Measurements from ENCODE around the gene ENO2. TPM values are rescaled to one million over a fixed set of nuclear protein-coding genes. Genes with fewer than 3 reads are reported as not detected.

The ENO2 gene
- total and polyA plus RNA-seq, 2 experiments from 2014 or later = 43.5 to 53.5 TPM

DNA sequence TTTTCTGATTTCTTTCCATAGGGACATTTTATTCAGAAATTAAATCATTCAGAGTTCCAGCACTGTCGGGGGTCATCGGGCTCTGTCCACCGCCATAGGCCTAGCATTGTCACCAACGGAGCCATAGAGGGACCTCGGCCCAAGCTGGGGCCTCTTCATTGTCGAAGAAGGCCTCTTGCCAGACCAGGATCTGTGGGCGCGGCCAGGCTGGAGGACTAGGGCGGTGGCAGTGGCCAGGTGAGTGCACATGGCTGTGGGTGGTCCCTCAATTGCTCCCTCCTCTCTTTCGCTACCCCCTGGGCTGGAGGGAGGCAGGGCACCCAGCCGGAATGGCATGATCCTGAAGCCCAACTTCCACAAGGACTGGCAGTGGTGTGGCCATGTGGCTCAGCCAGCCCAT, 30.7 kb upstream of the ENO2 start:
- Histone ChIP-seq H4K20me1 (replicated peaks; ENCODE audit: insufficient read depth) (no peaks in the 10 kb centered on the region), H3K4me3 (no peak overlapping the region), H3K4me2 (no peak overlapping the region), H3F3A (replicated peaks; ENCODE audit: low read depth) (peaks cover 20% of the 10 kb centered on the region), H3K4me1 (ENCODE audit: insufficient read depth) (peaks cover 36% of the 10 kb centered on the region), H3K9me2 (ENCODE audit: insufficient read depth) (no peaks in the 10 kb centered on the region), H3K36me3 (ENCODE audit: insufficient read depth) (no peaks in the 10 kb centered on the region), H3K79me2 (replicated peaks; ENCODE audit: insufficient read depth) (no peaks in the 10 kb centered on the region), H3K27me3 (ENCODE audit: insufficient read depth) (no peaks in the 10 kb centered on the region), H3K27ac (ENCODE audit: low read depth) (no peak overlapping the region), H2AFZ (no peak overlapping the region)
- DNase-seq (ENCODE audit: low spot score) (no peak), ATAC-seq (no peak)
- peaks cover 24% of the 10 kb centered on the region for H3K4me1 Mint-ChIP-seq
- H3K9me3 Mint-ChIP-seq = no peaks in the 10 kb centered on the region
- TF ChIP-seq, protein P1, sequence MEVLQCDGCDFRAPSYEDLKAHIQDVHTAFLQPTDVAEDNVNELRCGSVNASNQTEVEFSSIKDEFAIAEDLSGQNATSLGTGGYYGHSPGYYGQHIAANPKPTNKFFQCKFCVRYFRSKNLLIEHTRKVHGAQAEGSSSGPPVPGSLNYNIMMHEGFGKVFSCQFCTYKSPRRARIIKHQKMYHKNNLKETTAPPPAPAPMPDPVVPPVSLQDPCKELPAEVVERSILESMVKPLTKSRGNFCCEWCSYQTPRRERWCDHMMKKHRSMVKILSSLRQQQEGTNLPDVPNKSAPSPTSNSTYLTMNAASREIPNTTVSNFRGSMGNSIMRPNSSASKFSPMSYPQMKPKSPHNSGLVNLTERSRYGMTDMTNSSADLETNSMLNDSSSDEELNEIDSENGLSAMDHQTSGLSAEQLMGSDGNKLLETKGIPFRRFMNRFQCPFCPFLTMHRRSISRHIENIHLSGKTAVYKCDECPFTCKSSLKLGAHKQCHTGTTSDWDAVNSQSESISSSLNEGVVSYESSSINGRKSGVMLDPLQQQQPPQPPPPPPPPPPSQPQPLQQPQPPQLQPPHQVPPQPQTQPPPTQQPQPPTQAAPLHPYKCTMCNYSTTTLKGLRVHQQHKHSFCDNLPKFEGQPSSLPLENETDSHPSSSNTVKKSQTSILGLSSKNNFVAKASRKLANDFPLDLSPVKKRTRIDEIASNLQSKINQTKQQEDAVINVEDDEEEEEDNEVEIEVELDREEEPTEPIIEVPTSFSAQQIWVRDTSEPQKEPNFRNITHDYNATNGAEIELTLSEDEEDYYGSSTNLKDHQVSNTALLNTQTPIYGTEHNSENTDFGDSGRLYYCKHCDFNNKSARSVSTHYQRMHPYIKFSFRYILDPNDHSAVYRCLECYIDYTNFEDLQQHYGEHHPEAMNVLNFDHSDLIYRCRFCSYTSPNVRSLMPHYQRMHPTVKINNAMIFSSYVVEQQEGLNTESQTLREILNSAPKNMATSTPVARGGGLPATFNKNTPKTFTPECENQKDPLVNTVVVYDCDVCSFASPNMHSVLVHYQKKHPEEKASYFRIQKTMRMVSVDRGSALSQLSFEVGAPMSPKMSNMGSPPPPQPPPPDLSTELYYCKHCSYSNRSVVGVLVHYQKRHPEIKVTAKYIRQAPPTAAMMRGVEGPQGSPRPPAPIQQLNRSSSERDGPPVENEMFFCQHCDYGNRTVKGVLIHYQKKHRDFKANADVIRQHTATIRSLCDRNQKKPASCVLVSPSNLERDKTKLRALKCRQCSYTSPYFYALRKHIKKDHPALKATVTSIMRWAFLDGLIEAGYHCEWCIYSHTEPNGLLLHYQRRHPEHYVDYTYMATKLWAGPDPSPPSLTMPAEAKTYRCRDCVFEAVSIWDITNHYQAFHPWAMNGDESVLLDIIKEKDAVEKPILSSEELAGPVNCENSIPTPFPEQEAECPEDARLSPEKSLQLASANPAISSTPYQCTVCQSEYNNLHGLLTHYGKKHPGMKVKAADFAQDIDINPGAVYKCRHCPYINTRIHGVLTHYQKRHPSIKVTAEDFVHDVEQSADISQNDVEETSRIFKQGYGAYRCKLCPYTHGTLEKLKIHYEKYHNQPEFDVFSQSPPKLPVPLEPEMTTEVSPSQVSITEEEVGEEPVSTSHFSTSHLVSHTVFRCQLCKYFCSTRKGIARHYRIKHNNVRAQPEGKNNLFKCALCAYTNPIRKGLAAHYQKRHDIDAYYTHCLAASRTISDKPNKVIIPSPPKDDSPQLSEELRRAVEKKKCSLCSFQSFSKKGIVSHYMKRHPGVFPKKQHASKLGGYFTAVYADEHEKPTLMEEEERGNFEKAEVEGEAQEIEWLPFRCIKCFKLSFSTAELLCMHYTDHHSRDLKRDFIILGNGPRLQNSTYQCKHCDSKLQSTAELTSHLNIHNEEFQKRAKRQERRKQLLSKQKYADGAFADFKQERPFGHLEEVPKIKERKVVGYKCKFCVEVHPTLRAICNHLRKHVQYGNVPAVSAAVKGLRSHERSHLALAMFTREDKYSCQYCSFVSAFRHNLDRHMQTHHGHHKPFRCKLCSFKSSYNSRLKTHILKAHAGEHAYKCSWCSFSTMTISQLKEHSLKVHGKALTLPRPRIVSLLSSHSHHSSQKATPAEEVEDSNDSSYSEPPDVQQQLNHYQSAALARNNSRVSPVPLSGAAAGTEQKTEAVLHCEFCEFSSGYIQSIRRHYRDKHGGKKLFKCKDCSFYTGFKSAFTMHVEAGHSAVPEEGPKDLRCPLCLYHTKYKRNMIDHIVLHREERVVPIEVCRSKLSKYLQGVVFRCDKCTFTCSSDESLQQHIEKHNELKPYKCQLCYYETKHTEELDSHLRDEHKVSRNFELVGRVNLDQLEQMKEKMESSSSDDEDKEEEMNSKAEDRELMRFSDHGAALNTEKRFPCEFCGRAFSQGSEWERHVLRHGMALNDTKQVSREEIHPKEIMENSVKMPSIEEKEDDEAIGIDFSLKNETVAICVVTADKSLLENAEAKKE (CRISPR knock-in tag; IDR thresholded peaks at IDR 0.05) = no peak
- TF ChIP-seq EZH2phosphoT487 (IDR thresholded peaks at IDR 0.05; ENCODE audit: unreplicated experiment) = no peak
- TF ChIP-seq CREB1 (CRISPR knock-in tag; IDR thresholded peaks at IDR 0.05; ENCODE audit: low read depth) = no peak
- no peak for TF ChIP-seq JUNB (IDR thresholded peaks at IDR 0.05; ENCODE audit: unreplicated experiment)
- TF ChIP-seq EZH2 (IDR thresholded peaks at IDR 0.05; ENCODE audit: low read depth, unreplicated experiment) = no peak
- 0 out of 3 replicates have a peak, but pooled peaks cover 4% of the 10 kb centered on the region for H3K36me3 Mint-ChIP-seq (ENCODE audit: low read depth)
- H3K4me3 Mint-ChIP-seq = no peak overlapping the region
- no peak overlapping the region for H3K27ac Mint-ChIP-seq
- H3K27me3 Mint-ChIP-seq (ENCODE audit: insufficient read depth, low read depth, poor library complexity) = peaks cover 15% of the 10 kb centered on the region

DNA sequence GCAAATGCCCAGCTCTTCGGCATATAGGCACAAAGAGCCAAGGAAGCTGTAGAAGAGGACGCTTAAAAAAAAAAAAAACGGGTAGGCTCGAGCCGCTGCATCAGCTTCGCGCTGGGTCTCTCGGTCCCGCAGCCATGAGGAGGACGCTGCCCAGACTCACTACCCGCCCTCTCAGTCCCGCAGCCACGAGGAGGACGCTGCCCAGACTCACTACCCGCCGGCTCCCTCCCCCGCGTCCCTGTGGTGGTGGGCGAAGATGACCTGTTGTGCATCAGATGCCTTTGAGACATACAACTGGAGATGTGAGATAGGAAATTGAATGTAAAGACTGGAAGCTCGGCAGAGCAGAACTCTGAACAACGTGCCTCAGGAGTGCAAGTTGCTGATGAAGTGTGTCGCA, 29.8 kb upstream of the ENO2 start:
- peaks cover 24% of the 10 kb centered on the region for H3K4me1 Mint-ChIP-seq
- H3K4me3 Mint-ChIP-seq = no peak overlapping the region; the same call in 2 of the 3 replicates
- DNase-seq (ENCODE audit: low spot score) = peak; percentile 40
- ATAC-seq = peak; percentile 48
- peak overlapping the region; percentile 29; the same call in 1 of the 2 replicates for H3K4me2 ChIP-seq
- no peaks in the 10 kb centered on the region for H3K79me2 ChIP-seq (replicated peaks; ENCODE audit: insufficient read depth)
- H3K27me3 Mint-ChIP-seq (ENCODE audit: insufficient read depth, low read depth, poor library complexity) = peaks cover 15% of the 10 kb centered on the region
- no peaks in the 10 kb centered on the region for H3K9me2 ChIP-seq (ENCODE audit: insufficient read depth)
- H2AFZ ChIP-seq = peak overlapping the region; percentile 32; the same call in 1 of the 2 replicates
- H3F3A ChIP-seq (replicated peaks; ENCODE audit: low read depth) = peaks cover 22% of the 10 kb centered on the region
- H3K27me3 ChIP-seq (ENCODE audit: insufficient read depth) = no peaks in the 10 kb centered on the region
- 0 out of 3 replicates have a peak, but pooled peaks cover 4% of the 10 kb centered on the region for H3K36me3 Mint-ChIP-seq (ENCODE audit: low read depth)
- H3K36me3 ChIP-seq (ENCODE audit: insufficient read depth) = no peaks in the 10 kb centered on the region
- no peaks in the 10 kb centered on the region for H3K9me3 Mint-ChIP-seq
- H3K4me3 ChIP-seq = no peak overlapping the region
- peak overlapping the region; percentile 98 for H3K27ac ChIP-seq (ENCODE audit: low read depth)
- H4K20me1 ChIP-seq (replicated peaks; ENCODE audit: insufficient read depth) = no peaks in the 10 kb centered on the region
- peaks cover 39% of the 10 kb centered on the region for H3K4me1 ChIP-seq (ENCODE audit: insufficient read depth)
- H3K27ac Mint-ChIP-seq = peak overlapping the region; percentile 28; the same call in 1 of the 2 replicates
- TF ChIP-seq STAT1 (IDR thresholded peaks at IDR 0.05; ENCODE audit: unreplicated experiment) = no peak
- TF ChIP-seq, protein P2, sequence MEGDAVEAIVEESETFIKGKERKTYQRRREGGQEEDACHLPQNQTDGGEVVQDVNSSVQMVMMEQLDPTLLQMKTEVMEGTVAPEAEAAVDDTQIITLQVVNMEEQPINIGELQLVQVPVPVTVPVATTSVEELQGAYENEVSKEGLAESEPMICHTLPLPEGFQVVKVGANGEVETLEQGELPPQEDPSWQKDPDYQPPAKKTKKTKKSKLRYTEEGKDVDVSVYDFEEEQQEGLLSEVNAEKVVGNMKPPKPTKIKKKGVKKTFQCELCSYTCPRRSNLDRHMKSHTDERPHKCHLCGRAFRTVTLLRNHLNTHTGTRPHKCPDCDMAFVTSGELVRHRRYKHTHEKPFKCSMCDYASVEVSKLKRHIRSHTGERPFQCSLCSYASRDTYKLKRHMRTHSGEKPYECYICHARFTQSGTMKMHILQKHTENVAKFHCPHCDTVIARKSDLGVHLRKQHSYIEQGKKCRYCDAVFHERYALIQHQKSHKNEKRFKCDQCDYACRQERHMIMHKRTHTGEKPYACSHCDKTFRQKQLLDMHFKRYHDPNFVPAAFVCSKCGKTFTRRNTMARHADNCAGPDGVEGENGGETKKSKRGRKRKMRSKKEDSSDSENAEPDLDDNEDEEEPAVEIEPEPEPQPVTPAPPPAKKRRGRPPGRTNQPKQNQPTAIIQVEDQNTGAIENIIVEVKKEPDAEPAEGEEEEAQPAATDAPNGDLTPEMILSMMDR (conservative IDR thresholded peaks at IDR 0.05; ENCODE audit: low read depth in 2 of 2) = no peak
- TF ChIP-seq POLR2AphosphoS5 (IDR thresholded peaks at IDR 0.05; ENCODE audit: low read depth) = no peak
- TF ChIP-seq EZH2phosphoT487 (IDR thresholded peaks at IDR 0.05; ENCODE audit: unreplicated experiment) = no peak
- no peak for TF ChIP-seq NANOG (IDR thresholded peaks at IDR 0.05; ENCODE audit: borderline replicate concordance)
- no peak for TF ChIP-seq ZNF114 (CRISPR knock-in tag; IDR thresholded peaks at IDR 0.05)
- TF ChIP-seq, protein P3, sequence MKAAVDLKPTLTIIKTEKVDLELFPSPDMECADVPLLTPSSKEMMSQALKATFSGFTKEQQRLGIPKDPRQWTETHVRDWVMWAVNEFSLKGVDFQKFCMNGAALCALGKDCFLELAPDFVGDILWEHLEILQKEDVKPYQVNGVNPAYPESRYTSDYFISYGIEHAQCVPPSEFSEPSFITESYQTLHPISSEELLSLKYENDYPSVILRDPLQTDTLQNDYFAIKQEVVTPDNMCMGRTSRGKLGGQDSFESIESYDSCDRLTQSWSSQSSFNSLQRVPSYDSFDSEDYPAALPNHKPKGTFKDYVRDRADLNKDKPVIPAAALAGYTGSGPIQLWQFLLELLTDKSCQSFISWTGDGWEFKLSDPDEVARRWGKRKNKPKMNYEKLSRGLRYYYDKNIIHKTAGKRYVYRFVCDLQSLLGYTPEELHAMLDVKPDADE (IDR thresholded peaks at IDR 0.05) = no peak
- no peak for TF ChIP-seq EZH2 (IDR thresholded peaks at IDR 0.05; ENCODE audit: low read depth, unreplicated experiment)
- no peak for TF ChIP-seq JUNB (IDR thresholded peaks at IDR 0.05; ENCODE audit: unreplicated experiment)

All from GM23338 (cell line).